Small intestine (tissue), 7 donors: ENCODE data around the gene ELOF1. TPM values are rescaled to one million over a fixed set of nuclear protein-coding genes. Genes with fewer than 3 reads are reported as not detected.
A peak's percentile ranks its signal among the peaks of the same experiment; 100 is the strongest.
"Not testable (repeated sequence)": the region's sequence is repeated elsewhere in the genome, so short reads cannot be mapped to it uniquely, and the experiment has no call there.

Experiments used
- DNase-seq, 2 donors: peaks; one replicate each; pipeline versions ENCODE4 v3.0.0 to v3.0.0-alpha.2; 2013
- FAIRE-seq: peaks from 2 replicates; lab custom pipeline; 2012; peaks lifted over from hg19 to GRCh38; lab: Jason Lieb, UNC
- H3K27ac ChIP-seq, 3 donors: one replicate each; pipeline ENCODE4 v1.5.1; 2013; ENCODE audit warnings: low read length in 2 of 3, mild to moderate bottlenecking in 2 of 3, control low read depth in 1 of 3, inconsistent platforms in 1 of 3, low read depth in 1 of 3, moderate library complexity in 1 of 3
- H3K27me3 ChIP-seq, 3 donors: one replicate each; pipeline ENCODE4 v1.6.1; 2013; ENCODE audit warnings: low read length in 3 of 3, inconsistent platforms in 1 of 3; ENCODE audit not compliant: control insufficient read depth in 3 of 3, insufficient read depth in 3 of 3
- H3K36me3 ChIP-seq, 3 donors: one replicate each; pipeline ENCODE4 v1.6.1; 2013; ENCODE audit warnings: low read length in 3 of 3, inconsistent platforms in 1 of 3, low read depth in 1 of 3, mild to moderate bottlenecking in 1 of 3, moderate library complexity in 1 of 3; ENCODE audit not compliant: control insufficient read depth in 3 of 3, insufficient read depth in 2 of 3
- H3K4me1 ChIP-seq, 3 donors: one replicate each; pipeline ENCODE4 v1.6.1; 2013; ENCODE audit warnings: low read length in 2 of 3, inconsistent platforms in 1 of 3, low read depth in 1 of 3, mild to moderate bottlenecking in 1 of 3, moderate library complexity in 1 of 3; ENCODE audit not compliant: control insufficient read depth in 3 of 3, insufficient read depth in 2 of 3
- H3K4me3 ChIP-seq, 3 donors: one replicate each; pipeline ENCODE4 v1.5.1; 2013; ENCODE audit warnings: low read length in 3 of 3, control low read depth in 1 of 3, inconsistent platforms in 1 of 3, low read depth in 1 of 3, mild to moderate bottlenecking in 1 of 3, moderate library complexity in 1 of 3
- H3K9me3 ChIP-seq, 2 donors: one replicate each; pipeline ENCODE4 v1.6.1; 2013; ENCODE audit warnings: low read depth in 1 of 2, low read length in 1 of 2; ENCODE audit not compliant: control insufficient read depth in 2 of 2, insufficient read depth in 1 of 2
- WGBS, 3 donors: extraction: QIAGEN DNeasy Blood & Tissue Kit; methylation state at CpG; one replicate each; pipeline ENCODE4 v1.1.7; 2013; 5-methylcytosine and 5-hydroxymethylcytosine counted together
- polyA plus RNA-seq, 4 donors: library from polyadenylated mRNA; stranded (reverse) in 3 of 4; unstranded in 1 of 4; fragments of 200-250 nt in 3 of 4; fragments of 120-200 nt in 1 of 4; gene quantifications; one replicate each; pipeline versions ENCODE4 v1.2.1 to v1.2.3, GENCODE V29; 2013
- donor health status: healthy with polysubstance abuse.
- donor health status: control.
- donor health status: control.
- donor health status: Bipolar disorder and iron deficiency.
- donor health status: healthy.

ELOF1 gene
- polyA plus RNA-seq, 4 donors: 39.0 to 80.3 (median 53.5) TPM

DNA sequence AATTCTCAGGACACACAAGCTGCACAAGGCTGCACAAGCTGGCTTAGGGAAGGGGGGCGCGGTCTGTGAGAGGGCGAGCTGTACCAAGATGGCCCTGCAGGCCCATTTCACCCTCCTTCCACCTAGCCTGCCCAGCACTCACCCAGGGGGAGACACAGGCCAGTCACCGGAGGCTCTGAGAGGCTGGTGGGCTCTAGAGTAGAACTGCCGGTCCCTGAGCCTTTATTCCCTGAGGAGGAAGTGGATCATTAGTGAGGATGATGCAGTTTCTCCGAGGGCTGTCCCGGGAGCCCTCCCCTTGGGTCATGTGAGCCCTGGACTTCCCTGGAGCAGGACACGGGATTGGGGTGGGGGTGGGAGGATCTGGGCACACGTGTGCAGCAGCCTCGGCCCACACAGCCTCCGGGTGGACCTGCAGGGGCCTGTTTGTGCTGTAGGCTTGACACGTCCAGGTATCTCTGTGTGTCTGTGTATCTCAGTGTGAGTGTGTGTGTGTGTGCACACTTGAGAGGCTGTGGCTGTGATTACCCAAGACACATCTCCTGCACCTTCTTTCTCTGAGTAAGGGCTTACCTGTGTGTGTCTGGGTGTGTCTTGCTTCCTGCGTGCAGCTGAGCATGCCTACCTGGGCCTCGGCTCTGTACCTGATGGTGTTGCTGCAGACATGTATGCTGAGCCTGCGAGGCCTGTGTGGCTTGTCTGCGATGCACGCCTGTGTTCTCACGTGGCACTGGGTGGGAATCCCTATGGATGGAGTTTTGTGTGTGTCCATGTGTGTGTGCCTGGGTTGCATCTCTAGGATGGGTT is 18.6 kb upstream of the ELOF1 start, which contains the start of gene ACP5:
Gene ACP5 (minus strand): TSS at position 195 of the 807 bp plus-strand sequence. CDS start 328 bp downstream, outside the sequence.
- WGBS, 3 donors: 59 to 67% (median 61%) methylated on average over 18 of the region's 18 CpGs
- Histone ChIP-seq H3K27me3 (no peaks in the 10 kb centered on the region), H3K27ac (peak within 1 kb of the TSS; percentile 43 to 84 (median 81)), H3K4me3 (peak within 1 kb of the TSS; percentile 25 to 73 (median 73)), H3K36me3 (peaks cover 0 to 31% (median 0%) of the 10 kb centered on the region in 3 donors), H3K9me3 (no peaks in the 10 kb centered on the region), H3K4me1 (peaks cover 0 to 27% (median 0%) of the 10 kb centered on the region in 3 donors)
- DNase-seq (peak in 1 of 2 donors; percentile 58), FAIRE-seq (no peak)

DNA sequence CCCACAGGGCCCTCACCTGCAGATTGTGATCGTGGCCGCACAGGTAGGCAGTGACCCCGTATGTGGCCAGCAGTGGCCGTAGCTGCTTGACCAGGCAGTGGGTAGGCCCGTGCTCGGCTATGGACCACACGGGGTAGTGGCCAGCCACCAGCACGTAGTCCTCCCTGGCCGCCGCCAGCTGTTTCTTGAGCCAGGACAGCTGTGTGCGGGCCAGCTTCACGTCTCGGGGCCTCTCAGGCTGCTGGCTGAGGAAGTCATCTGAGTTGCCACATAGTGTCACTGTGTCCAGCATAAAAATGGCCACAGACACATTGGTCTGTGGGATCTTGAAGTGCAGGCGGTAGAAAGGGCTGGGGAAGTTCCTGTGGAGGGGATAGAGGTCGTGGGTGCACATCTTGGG is 17.2 kb upstream of the ELOF1 start:
- 81 to 94% (median 89%) methylated on average over 15 of the region's 15 CpGs for WGBS, 3 donors
- H3K27ac ChIP-seq: peak overlapping the region in 1 of 3 donors; percentile 19
- H3K4me1 ChIP-seq: peaks cover 0 to 21% (median 0%) of the 10 kb centered on the region in 3 donors
- no peak overlapping the region for H3K4me3 ChIP-seq
- peaks cover 0 to 31% (median 0%) of the 10 kb centered on the region in 3 donors for H3K36me3 ChIP-seq
- no peaks in the 10 kb centered on the region for H3K9me3 ChIP-seq
- DNase-seq: no peak
- no peaks in the 10 kb centered on the region for H3K27me3 ChIP-seq
- no peak for FAIRE-seq

- Histone ChIP-seq H3K36me3 (peaks cover 0 to 31% (median 0%) of the 10 kb centered on the region in 3 donors), H3K4me3 (no peak overlapping the region), H3K9me3 (no peaks in the 10 kb centered on the region), H3K27ac (no peak overlapping the region), H3K27me3 (no peaks in the 10 kb centered on the region), H3K4me1 (peaks cover 0 to 14% (median 0%) of the 10 kb centered on the region in 3 donors)
- WGBS, 3 donors: 79 to 95% (median 84%) methylated on average over 8 to 9 of the region's 9 CpGs
- no peak for FAIRE-seq
- no peak for DNase-seq
Measured at GRCh38 chr19:11574689-11575088, 15.7 kb upstream of the ELOF1 start.

GRCh38 chr19:11573763-11574162 is 14.7 kb upstream of the ELOF1 start:
- H3K36me3 ChIP-seq: peaks cover 0 to 31% (median 0%) of the 10 kb centered on the region in 3 donors
- DNase-seq, H3K4me3 ChIP-seq, H3K27me3 ChIP-seq, FAIRE-seq, H3K9me3 ChIP-seq, H3K4me1 ChIP-seq, H3K27ac ChIP-seq: not testable (repeated sequence)
- WGBS, 3 donors: 84 to 100% (median 98%) methylated on average over 4 of the region's 4 CpGs

- not testable (repeated sequence) for H3K9me3 ChIP-seq, FAIRE-seq
- 74 to 91% (median 81%) methylated on average over 6 of the region's 6 CpGs for WGBS, 3 donors
Measured at GRCh38 chr19:11573354-11573753, 14.3 kb upstream of the ELOF1 start.

GRCh38 chr19:11570039-11570462 is 11.0 kb upstream of the ELOF1 start:
- no peak for FAIRE-seq
- WGBS, 3 donors: 62 to 83% (median 77%) methylated on average over 5 of the region's 5 CpGs
- Histone ChIP-seq H3K27me3 (no peaks in the 10 kb centered on the region), H3K27ac (no peak overlapping the region), H3K4me3 (no peak overlapping the region), H3K36me3 (peaks cover 0 to 13% (median 0%) of the 10 kb centered on the region in 3 donors), H3K9me3 (no peaks in the 10 kb centered on the region), H3K4me1 (no peaks in the 10 kb centered on the region)
- no peak for DNase-seq

More at GRCh38 chr19:11573354-11573753, 14.3 kb upstream of the ELOF1 start:
- not testable (repeated sequence) for H3K4me1 ChIP-seq, H3K4me3 ChIP-seq, H3K27ac ChIP-seq, H3K27me3 ChIP-seq, DNase-seq
- peaks cover 0 to 31% (median 0%) of the 10 kb centered on the region in 3 donors for H3K36me3 ChIP-seq

- 82 to 90% (median 83%) methylated on average over 2 of the region's 2 CpGs for WGBS, 3 donors
- H3K27ac ChIP-seq: no peak overlapping the region
- peaks cover 0 to 9% (median 0%) of the 10 kb centered on the region in 3 donors for H3K36me3 ChIP-seq
- H3K9me3 ChIP-seq: no peaks in the 10 kb centered on the region
- FAIRE-seq (no peak), DNase-seq (no peak)
- no peak overlapping the region for H3K4me3 ChIP-seq
- no peaks in the 10 kb centered on the region for H3K4me1 ChIP-seq
- H3K27me3 ChIP-seq: no peaks in the 10 kb centered on the region
Measured at GRCh38 chr19:11566164-11566563, 7.1 kb upstream of the ELOF1 start.

DNA sequence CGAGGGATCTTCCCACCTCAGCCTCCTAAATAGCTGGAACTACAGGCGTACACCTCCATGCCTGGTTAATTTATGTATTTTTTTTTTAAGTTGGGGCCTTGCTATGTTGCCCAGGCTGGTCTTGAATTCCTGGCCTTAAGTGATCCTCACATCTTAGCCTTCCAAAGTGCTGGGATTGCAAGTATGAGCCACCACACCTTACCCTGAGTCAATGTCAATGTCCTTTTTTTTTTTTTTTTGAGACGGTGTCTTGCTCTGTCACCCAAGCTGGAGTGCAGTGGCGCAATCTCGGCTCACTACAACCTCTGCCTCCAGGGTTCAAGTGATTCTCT is 6.6 kb upstream of the ELOF1 start:
- H3K27ac ChIP-seq, H3K27me3 ChIP-seq, H3K4me3 ChIP-seq, H3K36me3 ChIP-seq, H3K4me1 ChIP-seq, H3K9me3 ChIP-seq, FAIRE-seq, DNase-seq: not testable (repeated sequence)
- 89 to 90% (median 90%) methylated on average over 5 of the region's 5 CpGs for WGBS, 3 donors
